Uterus (tissue), 4 donors: ENCODE results near the gene EDC4. TPM values are rescaled to one million over a fixed set of nuclear protein-coding genes. Genes with fewer than 3 reads are reported as not detected.
"Not testable (repeated sequence)": the region's sequence is repeated elsewhere in the genome, so short reads cannot be mapped to it uniquely, and the experiment has no call there.

Experiments used
- DNase-seq, 2 donors: peaks; one replicate each; pipeline ENCODE4 v3.0.0-alpha.2; 2019 to 2020
- H3K27ac ChIP-seq, 2 donors: fragments of 200-600 bp; sonication (generic); 1 replicate in 1 of 2; 2 replicates in 1 of 2; pipeline ENCODE4 v1.5.1; 2016 to 2018
- H3K27me3 ChIP-seq, 2 donors: fragments of 200-600 bp; sonication (generic); one replicate each; pipeline ENCODE4 v1.5.1; 2018 to 2019; ENCODE audit warnings: control low read depth in 1 of 2
- H3K36me3 ChIP-seq, 2 donors: fragments of 200-600 bp; sonication (generic); one replicate each; pipeline ENCODE4 v1.5.1; 2019; ENCODE audit warnings: control low read depth in 1 of 2
- H3K4me1 ChIP-seq, 2 donors: fragments of 200-600 bp; sonication (generic); one replicate each; pipeline ENCODE4 v1.5.1; 2018 to 2019; ENCODE audit warnings: control low read depth in 1 of 2
- H3K4me3 ChIP-seq, 2 donors: fragments of 200-600 bp; sonication (generic); 1 replicate in 1 of 2; 2 replicates in 1 of 2; pipeline ENCODE4 v1.5.1; 2018 to 2019; ENCODE audit warnings: mild to moderate bottlenecking in 1 of 2
- H3K9me3 ChIP-seq, 2 donors: fragments of 200-600 bp; sonication (generic); one replicate each; pipeline ENCODE4 v1.5.1; 2019; ENCODE audit warnings: control low read depth in 1 of 2
- CTCF ChIP-seq, 4 experiments: fragments of 200-600 bp in 2 of 4; fragments of 450-650 bp in 2 of 4; sonication (generic) in 2 of 4; IDR thresholded peaks; one replicate each; pipeline ENCODE4 v1.5.1; 2016 to 2019; ENCODE audit warnings: antibody characterized with exemption in 4 of 4, mild to moderate bottlenecking in 2 of 4, moderate library complexity in 1 of 4
- POLR2A ChIP-seq, 2 donors: fragments of 450-650 bp; IDR thresholded peaks; one replicate each; pipeline ENCODE4 v1.6.1; 2016; ENCODE audit warnings: antibody characterized with exemption in 2 of 2, mild to moderate bottlenecking in 1 of 2, moderate library complexity in 1 of 2
- intact Hi-C: fragments of 100-400 bp; cut with DNase I; formaldehyde crosslinking; loops from one replicate; pipeline ENCODE4 v1.15.1; 2023; ENCODE audit warnings: low total_unique reads
- total RNA-seq, 4 donors: library from RNA; depleted of rRNA in 3 of 4; stranded (reverse); fragments of >200 nt in 3 of 4; gene quantifications; one replicate each; pipeline versions ENCODE4 v1.1.0 to v1.2.4, GENCODE V29; 2014 to 2023
- donor health status: DM: yes; HTN: yes; CAD: no.

The EDC4 gene
- total RNA-seq, 4 donors from 2014 or later = 19.4 to 63.7 (median 50.7) TPM

- no peak for DNase-seq
- intact Hi-C loops = no loop called here
- Histone ChIP-seq H3K27ac (no peak overlapping the region), H3K27me3 (no peaks in the 10 kb centered on the region), H3K4me3 (no peak overlapping the region), H3K4me1 (no peaks in the 10 kb centered on the region), H3K9me3 (no peaks in the 10 kb centered on the region), H3K36me3 (no peaks in the 10 kb centered on the region)
- no peak for TF ChIP-seq CTCF (IDR thresholded peaks at IDR 0.05)
- TF ChIP-seq POLR2A (IDR thresholded peaks at IDR 0.05) = no peak
Observed at GRCh38 chr16:67907397-67908180, 34.7 kb downstream of the EDC4 start.

GRCh38 chr16:67909056-67909742, 36.3 kb downstream of the EDC4 start:
- TF ChIP-seq CTCF (IDR thresholded peaks at IDR 0.05) (no peak), POLR2A (IDR thresholded peaks at IDR 0.05) (no peak)
- H3K27me3 ChIP-seq = no peaks in the 10 kb centered on the region
- no peak overlapping the region for H3K27ac ChIP-seq
- H3K4me3 ChIP-seq = no peak overlapping the region
- no peaks in the 10 kb centered on the region for H3K9me3 ChIP-seq
- H3K4me1 ChIP-seq = no peaks in the 10 kb centered on the region
- H3K36me3 ChIP-seq = no peaks in the 10 kb centered on the region
- no peak for DNase-seq
- intact Hi-C loops = no loop called here

GRCh38 chr16:67910158-67910557, 37.3 kb downstream of the EDC4 start:
- intact Hi-C loops = no loop called here
- no peak overlapping the region for H3K4me3 ChIP-seq
- no peaks in the 10 kb centered on the region for H3K4me1 ChIP-seq
- TF ChIP-seq CTCF (IDR thresholded peaks at IDR 0.05) (no peak), POLR2A (IDR thresholded peaks at IDR 0.05) (no peak)
- DNase-seq = no peak
- no peaks in the 10 kb centered on the region for H3K36me3 ChIP-seq
- no peaks in the 10 kb centered on the region for H3K9me3 ChIP-seq
- H3K27me3 ChIP-seq = no peaks in the 10 kb centered on the region
- H3K27ac ChIP-seq = no peak overlapping the region

GRCh38 chr16:67914758-67915495, 42.1 kb downstream of the EDC4 start:
- TF ChIP-seq CTCF (IDR thresholded peaks at IDR 0.05) (no peak), POLR2A (IDR thresholded peaks at IDR 0.05) (no peak)
- H3K4me1 ChIP-seq = no peaks in the 10 kb centered on the region
- H3K4me3 ChIP-seq = no peak overlapping the region
- intact Hi-C loops = no loop called here
- H3K27me3 ChIP-seq = no peaks in the 10 kb centered on the region
- no peak for DNase-seq
- H3K36me3 ChIP-seq = no peaks in the 10 kb centered on the region
- H3K27ac ChIP-seq = no peak overlapping the region
- no peaks in the 10 kb centered on the region for H3K9me3 ChIP-seq

GRCh38 chr16:67915496-67915769, 42.6 kb downstream of the EDC4 start:
- intact Hi-C loops, H3K36me3 ChIP-seq, H3K9me3 ChIP-seq, H3K4me3 ChIP-seq, DNase-seq, H3K4me1 ChIP-seq, H3K27me3 ChIP-seq, H3K27ac ChIP-seq: not testable (repeated sequence)
